HCT116 (cell line): ENCODE measurements around the gene LMO7. TPM values are rescaled to one million over a fixed set of nuclear protein-coding genes. Genes with fewer than 3 reads are reported as not detected.
A peak's percentile ranks its signal among the peaks of the same experiment; 100 is the strongest.

Experiments
- ATAC-seq: fragments of 200-7000 bp; cut with Tn5 transposase; 2 replicates; pipeline ENCODE4 v1.9.1; 2020; ENCODE audit warnings: mild to moderate bottlenecking, moderate library complexity
- BruUV-seq: library from RNA; stranded (reverse); fragments of 400-500 nt; replicated peaks from 2 replicates; lab custom pipeline; 2021; lab: Mats Ljungman, UMichigan
- CTCF ChIA-PET: fragments of 300-600 bp; sonication (Branson Sonifier 250); formaldehyde crosslinking; loops from one replicate; lab custom pipeline; 2021; ENCODE audit warnings: antibody characterized with exemption; lab: Charles Lee
- POLR2A ChIA-PET: fragments of 300-600, 350-600 bp; sonication (Branson Sonifier 250); formaldehyde crosslinking; loops from one replicate; lab custom pipeline; 2021; ENCODE audit warnings: antibody characterized with exemption; lab: Charles Lee
- RAD21 ChIA-PET, 2 experiments: fragments of 300-600 bp; sonication (Branson Sonifier 250); formaldehyde crosslinking; loops; one replicate each; lab custom pipeline; 2023; ENCODE audit warnings: low total read pairs in 2 of 2; ENCODE audit not compliant: uncharacterized antibody in 2 of 2, unreplicated experiment in 2 of 2, low non-redundant PET in 1 of 2; lab: Charles Lee
- DNase-seq: peaks from one replicate; pipeline ENCODE4 v3.0.0-alpha.2; 2010; ENCODE audit warnings: low read depth, low spot score
- H2AFZ ChIP-seq: fragments of 200-600 bp; shearing (Covaris generic), sonication (generic); 2 replicates; pipeline ENCODE4 v1.6.1; 2017; ENCODE audit warnings: low read depth, mixed run types, mixed read lengths, antibody characterized with exemption, low read length; ENCODE audit not compliant: poor library complexity, severe bottlenecking
- H3K27ac ChIP-seq: 2 replicates; pipeline ENCODE4 v1.5.1; 2012; ENCODE audit warnings: low read depth, low read length
- H3K27me3 ChIP-seq: fragments of 200-600 bp; sonication (generic); 2 replicates; pipeline ENCODE4 v1.6.1; 2016; ENCODE audit warnings: mixed run types, low read length, mixed read lengths; ENCODE audit not compliant: insufficient read depth
- H3K36me3 ChIP-seq, 2 experiments: fragments of 200-500 bp in 1 of 2; fragments of 200-600 bp in 1 of 2; sonication (Bioruptor generic) in 1 of 2; sonication (generic) in 1 of 2; 2 replicates each; pipeline versions ENCODE4 v1.5.1 to v1.6.1; 2014 to 2016; ENCODE audit warnings: low read length in 2 of 2, inconsistent platforms in 1 of 2, mixed read lengths in 1 of 2, mixed run types in 1 of 2; ENCODE audit not compliant: insufficient read depth in 2 of 2, control insufficient read depth in 1 of 2
- H3K4me1 ChIP-seq, 2 experiments: fragments of 200-600 bp in 1 of 2; sonication (generic) in 1 of 2; 2 replicates each; pipeline versions ENCODE4 v1.5.1 to v1.6.1; 2012 to 2017; ENCODE audit warnings: low read length in 2 of 2, inconsistent platforms in 1 of 2, mild to moderate bottlenecking in 1 of 2, mixed read lengths in 1 of 2, mixed run types in 1 of 2, moderate library complexity in 1 of 2; ENCODE audit not compliant: insufficient read depth in 2 of 2, control insufficient read depth in 1 of 2
- H3K4me2 ChIP-seq: fragments of 200-600 bp; sonication (generic); 2 replicates; pipeline ENCODE4 v1.6.1; 2017; ENCODE audit warnings: mixed run types, low read length, mixed read lengths
- H3K4me3 ChIP-seq, 2 experiments: fragments of 200-600 bp in 1 of 2; sonication (generic) in 1 of 2; replicated peaks in 1 of 2; 2 replicates each; pipeline ENCODE4 v1.5.1; 2011 to 2016; ENCODE audit warnings: low read length in 2 of 2, control low read depth in 1 of 2, low read depth in 1 of 2, mild to moderate bottlenecking in 1 of 2, mixed read lengths in 1 of 2, mixed run types in 1 of 2
- H3K79me2 ChIP-seq: fragments of 200-600 bp; sonication (generic); 2 replicates; pipeline ENCODE4 v1.6.1; 2017; ENCODE audit warnings: mild to moderate bottlenecking, mixed run types, low read length, moderate library complexity, mixed read lengths; ENCODE audit not compliant: insufficient read depth
- H3K9ac ChIP-seq: fragments of 200-600 bp; sonication (generic); 2 replicates; pipeline ENCODE4 v1.6.1; 2016; ENCODE audit warnings: low read length, mixed read lengths
- H3K9me2 ChIP-seq: fragments of 200-600 bp; sonication (generic), shearing (Covaris generic); 2 replicates; pipeline ENCODE4 v1.6.1; 2017; ENCODE audit warnings: mixed run types, mild to moderate bottlenecking, moderate library complexity; ENCODE audit not compliant: insufficient read depth
- H3K9me3 ChIP-seq, 2 experiments: fragments of 200-500 bp in 1 of 2; fragments of 200-600 bp in 1 of 2; sonication (Bioruptor generic) in 1 of 2; sonication (generic) in 1 of 2; 2 replicates each; pipeline ENCODE4 v1.6.1; 2014 to 2017; ENCODE audit warnings: low read length in 2 of 2, mixed read lengths in 2 of 2, inconsistent platforms in 1 of 2, low read depth in 1 of 2, mild to moderate bottlenecking in 1 of 2, mixed run types in 1 of 2, moderate library complexity in 1 of 2; ENCODE audit not compliant: control insufficient read depth in 1 of 2, insufficient read depth in 1 of 2
- H4K20me1 ChIP-seq: fragments of 200-600 bp; sonication (generic), shearing (Covaris generic); 2 replicates; pipeline ENCODE4 v1.6.1; 2017; ENCODE audit warnings: mixed run types, mild to moderate bottlenecking, moderate library complexity; ENCODE audit not compliant: insufficient read depth
- CBX3 ChIP-seq: IDR thresholded peaks from 2 replicates; pipeline ENCODE4 v1.6.1; 2012; ENCODE audit warnings: low read depth
- CEBPB ChIP-seq: IDR thresholded peaks from 2 replicates; pipeline ENCODE4 v1.6.1; 2012; ENCODE audit warnings: low read depth
- ELF1 ChIP-seq: IDR thresholded peaks from 2 replicates; pipeline ENCODE4 v1.6.1; 2012; ENCODE audit warnings: low read depth, borderline replicate concordance
- EZH2 ChIP-seq: fragments of 200-600 bp; sonication (generic); IDR thresholded peaks from 2 replicates; pipeline ENCODE4 v1.6.1; 2017; ENCODE audit warnings: antibody characterized with exemption, mixed run types
- EZH2phosphoT487 ChIP-seq: fragments of 200-600 bp; IDR thresholded peaks from 2 replicates; pipeline ENCODE4 v1.6.1; 2018; ENCODE audit warnings: antibody characterized with exemption, borderline replicate concordance
- FOSL1 ChIP-seq: IDR thresholded peaks from 2 replicates; pipeline ENCODE4 v1.6.1; 2012; ENCODE audit warnings: low read depth
- JUND ChIP-seq: IDR thresholded peaks from 2 replicates; pipeline ENCODE4 v1.6.1; 2012
- POLR2A ChIP-seq: IDR thresholded peaks from 2 replicates; pipeline ENCODE4 v1.7.0; 2011; ENCODE audit warnings: borderline replicate concordance; ENCODE audit not compliant: insufficient read depth, insufficient read length; ENCODE audit errors: extremely low read depth
- RAD21 ChIP-seq: IDR thresholded peaks from 2 replicates; pipeline ENCODE4 v1.6.1; 2012; ENCODE audit warnings: low read depth, mild to moderate bottlenecking
- SIN3A ChIP-seq: IDR thresholded peaks from 2 replicates; pipeline ENCODE4 v1.6.1; 2012; ENCODE audit warnings: low read depth
- SP1 ChIP-seq: IDR thresholded peaks from 2 replicates; pipeline ENCODE4 v1.6.1; 2012; ENCODE audit warnings: low read depth
- SRF ChIP-seq: IDR thresholded peaks from 2 replicates; pipeline ENCODE4 v1.6.1; 2012; ENCODE audit warnings: low read depth
- ZNF274 ChIP-seq: fragments of 200-500 bp; sonication (Bioruptor generic); IDR thresholded peaks from 2 replicates; pipeline ENCODE4 v1.6.1; 2014; ENCODE audit warnings: mild to moderate bottlenecking, low read depth, low read length, inconsistent platforms
- intact Hi-C: fragments of 100-400 bp; cut with micrococcal nuclease; formaldehyde crosslinking; loops from 2 replicates; pipeline ENCODE4 v1.10.0; 2022
- total RNA-seq: library from RNA; stranded (reverse); gene quantifications from one replicate; pipeline ENCODE4 v1.2.1, GENCODE V29; 2021; ENCODE audit not compliant: unreplicated experiment
- TF ChIP-seq, protein P1 (sequence below), 3 experiments: fragments of 200-600 bp in 1 of 3; sonication (generic) in 1 of 3; IDR thresholded peaks in 2 of 3; conservative IDR thresholded peaks in 1 of 3; 2 replicates each; pipeline ENCODE4 v1.5.1; 2012 to 2017; ENCODE audit warnings: low read depth in 2 of 3, low read length in 2 of 3, antibody characterized with exemption in 1 of 3, borderline replicate concordance in 1 of 3, control low read depth in 1 of 3, mild to moderate bottlenecking in 1 of 3, mixed read lengths in 1 of 3, mixed run types in 1 of 3, moderate library complexity in 1 of 3; ENCODE audit not compliant: insufficient read depth in 1 of 3
- TF ChIP-seq, protein P2 (sequence below): IDR thresholded peaks from 2 replicates; pipeline ENCODE4 v1.6.1; 2011; ENCODE audit warnings: mild to moderate bottlenecking, low read length, moderate library complexity; ENCODE audit not compliant: insufficient replicate concordance; ENCODE audit errors: extremely low read depth
- TF ChIP-seq, protein P3 (sequence below): IDR thresholded peaks from 2 replicates; pipeline ENCODE4 v1.6.1; 2012
- TF ChIP-seq, protein P4 (sequence below): IDR thresholded peaks from 2 replicates; pipeline ENCODE4 v1.6.1; 2012

LMO7 gene
- total RNA-seq, 1 experiment from 2014 or later = 8.1 TPM

DNA sequence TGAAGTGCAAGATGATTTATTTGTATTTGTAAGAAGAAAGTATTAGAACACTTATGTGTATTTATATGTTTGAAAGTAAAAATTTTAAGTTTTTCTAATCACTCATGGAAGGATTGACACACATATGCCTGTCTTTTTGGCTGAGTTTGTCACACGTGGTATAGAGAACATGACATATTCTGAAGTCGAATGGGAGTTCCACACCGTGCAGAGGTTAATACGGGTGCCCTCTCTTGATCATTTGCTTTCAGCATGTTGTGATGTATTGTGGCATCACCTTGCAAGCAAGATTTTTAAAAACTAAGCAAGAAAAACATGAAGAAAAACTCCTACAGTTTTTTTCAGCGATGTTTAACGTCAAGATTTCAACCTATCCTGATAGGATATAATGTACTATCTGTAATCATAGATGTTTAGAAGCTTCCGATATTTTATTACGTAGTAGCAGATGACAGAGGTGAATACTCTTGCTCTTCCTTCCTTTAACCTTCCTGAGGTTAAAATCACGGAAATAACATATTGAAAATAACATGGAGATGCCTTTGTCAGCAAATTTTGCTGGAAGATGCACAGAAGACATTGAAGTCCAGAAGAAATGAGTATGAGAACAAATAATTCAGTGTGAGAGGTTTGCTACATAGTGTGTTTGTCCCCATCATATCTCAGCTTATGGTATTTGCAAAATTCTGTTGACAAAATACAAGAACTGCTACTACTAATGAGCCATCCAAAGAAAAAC, 231.4 kb downstream of the LMO7 start:
- H3K27ac ChIP-seq = no peak overlapping the region
- CTCF ChIA-PET = interaction anchor here (1.0 to 1.6 kb wide), 3 partner anchors 11 to 180 kb away, joined by 3 to 6 read pairs (median 4); no protein-coding TSS in a partner anchor

DNA sequence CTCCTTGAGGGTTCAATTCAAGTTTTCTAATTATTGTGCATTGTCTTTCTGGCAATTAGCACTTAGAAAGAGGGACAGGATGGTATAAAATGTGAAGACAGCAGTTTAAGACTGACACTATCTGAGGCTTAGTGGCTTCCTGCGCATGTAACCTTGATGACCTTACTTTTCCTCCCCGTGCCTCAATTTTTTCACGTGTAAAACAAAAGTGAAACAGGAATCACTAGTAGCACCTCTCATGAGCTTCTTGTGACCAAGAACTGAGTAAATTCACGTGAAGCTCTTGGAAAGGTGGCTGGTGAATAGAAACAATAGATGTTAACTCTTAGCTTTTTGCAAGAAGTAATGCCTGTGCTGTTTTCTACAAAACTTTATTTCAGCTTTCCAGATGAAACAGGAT, 233.9 kb downstream of the LMO7 start:
- POLR2A ChIA-PET = no interaction called here
- Histone ChIP-seq H3K9ac (no peak overlapping the region), H2AFZ (peak overlapping the region; percentile 94), H3K4me2 (no peak overlapping the region), H3K79me2 (no peaks in the 10 kb centered on the region), H3K4me1 (no peaks in the 10 kb centered on the region), H4K20me1 (no peaks in the 10 kb centered on the region), H3K27ac (no peak overlapping the region), H3K9me2 (no peaks in the 10 kb centered on the region), H3K4me3 (no peak overlapping the region), H3K27me3 (no peaks in the 10 kb centered on the region), H3K9me3 (no peaks in the 10 kb centered on the region), H3K36me3 (no peaks in the 10 kb centered on the region)
- CTCF ChIA-PET = interaction anchor here (0.7 to 2.0 kb wide), 7 partner anchors 13 to 1034 kb away, joined by 3 to 13 read pairs (median 4); no protein-coding TSS in a partner anchor
- RAD21 ChIA-PET = no interaction called here
- intact Hi-C loops = loop anchor here (5.0 kb wide), 1 partner anchor 173 kb away; no protein-coding TSS in a partner anchor
- DNase-seq = no peak
- ATAC-seq = no peak
- no TSS peak for BruUV-seq
- TF ChIP-seq SIN3A = no peak
- TF ChIP-seq, protein P1, sequence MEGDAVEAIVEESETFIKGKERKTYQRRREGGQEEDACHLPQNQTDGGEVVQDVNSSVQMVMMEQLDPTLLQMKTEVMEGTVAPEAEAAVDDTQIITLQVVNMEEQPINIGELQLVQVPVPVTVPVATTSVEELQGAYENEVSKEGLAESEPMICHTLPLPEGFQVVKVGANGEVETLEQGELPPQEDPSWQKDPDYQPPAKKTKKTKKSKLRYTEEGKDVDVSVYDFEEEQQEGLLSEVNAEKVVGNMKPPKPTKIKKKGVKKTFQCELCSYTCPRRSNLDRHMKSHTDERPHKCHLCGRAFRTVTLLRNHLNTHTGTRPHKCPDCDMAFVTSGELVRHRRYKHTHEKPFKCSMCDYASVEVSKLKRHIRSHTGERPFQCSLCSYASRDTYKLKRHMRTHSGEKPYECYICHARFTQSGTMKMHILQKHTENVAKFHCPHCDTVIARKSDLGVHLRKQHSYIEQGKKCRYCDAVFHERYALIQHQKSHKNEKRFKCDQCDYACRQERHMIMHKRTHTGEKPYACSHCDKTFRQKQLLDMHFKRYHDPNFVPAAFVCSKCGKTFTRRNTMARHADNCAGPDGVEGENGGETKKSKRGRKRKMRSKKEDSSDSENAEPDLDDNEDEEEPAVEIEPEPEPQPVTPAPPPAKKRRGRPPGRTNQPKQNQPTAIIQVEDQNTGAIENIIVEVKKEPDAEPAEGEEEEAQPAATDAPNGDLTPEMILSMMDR (IDR thresholded peaks at IDR 0.05 in 2 of 3, conservative IDR thresholded peaks at IDR 0.05 in 1 of 3; ENCODE audit: borderline replicate concordance in 1 of 3, insufficient read depth in 1 of 3, low read depth in 2 of 3, low read length in 2 of 3) = no peak
- TF ChIP-seq, protein P2, sequence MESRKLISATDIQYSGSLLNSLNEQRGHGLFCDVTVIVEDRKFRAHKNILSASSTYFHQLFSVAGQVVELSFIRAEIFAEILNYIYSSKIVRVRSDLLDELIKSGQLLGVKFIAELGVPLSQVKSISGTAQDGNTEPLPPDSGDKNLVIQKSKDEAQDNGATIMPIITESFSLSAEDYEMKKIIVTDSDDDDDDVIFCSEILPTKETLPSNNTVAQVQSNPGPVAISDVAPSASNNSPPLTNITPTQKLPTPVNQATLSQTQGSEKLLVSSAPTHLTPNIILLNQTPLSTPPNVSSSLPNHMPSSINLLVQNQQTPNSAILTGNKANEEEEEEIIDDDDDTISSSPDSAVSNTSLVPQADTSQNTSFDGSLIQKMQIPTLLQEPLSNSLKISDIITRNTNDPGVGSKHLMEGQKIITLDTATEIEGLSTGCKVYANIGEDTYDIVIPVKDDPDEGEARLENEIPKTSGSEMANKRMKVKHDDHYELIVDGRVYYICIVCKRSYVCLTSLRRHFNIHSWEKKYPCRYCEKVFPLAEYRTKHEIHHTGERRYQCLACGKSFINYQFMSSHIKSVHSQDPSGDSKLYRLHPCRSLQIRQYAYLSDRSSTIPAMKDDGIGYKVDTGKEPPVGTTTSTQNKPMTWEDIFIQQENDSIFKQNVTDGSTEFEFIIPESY = no peak
- no peak for TF ChIP-seq FOSL1
- TF ChIP-seq, protein P3, sequence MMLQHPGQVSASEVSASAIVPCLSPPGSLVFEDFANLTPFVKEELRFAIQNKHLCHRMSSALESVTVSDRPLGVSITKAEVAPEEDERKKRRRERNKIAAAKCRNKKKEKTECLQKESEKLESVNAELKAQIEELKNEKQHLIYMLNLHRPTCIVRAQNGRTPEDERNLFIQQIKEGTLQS = no peak
- TF ChIP-seq ELF1 = no peak
- TF ChIP-seq SP1 = no peak
- TF ChIP-seq EZH2phosphoT487 = no peak
- TF ChIP-seq CEBPB = no peak
- TF ChIP-seq, all 23 proteins: peak for 0

More for the DNA sequence above, 231.4 kb downstream of the LMO7 start:
- Histone ChIP-seq H3K4me2 (no peak overlapping the region), H4K20me1 (no peaks in the 10 kb centered on the region), H3K79me2 (no peaks in the 10 kb centered on the region), H3K9me2 (no peaks in the 10 kb centered on the region), H3K4me1 (no peaks in the 10 kb centered on the region), H3K9me3 (no peaks in the 10 kb centered on the region), H3K27me3 (no peaks in the 10 kb centered on the region), H3K4me3 (no peak overlapping the region), H2AFZ (no peak overlapping the region), H3K36me3 (no peaks in the 10 kb centered on the region), H3K9ac (no peak overlapping the region)
- DNase-seq = no peak
- no peak for TF ChIP-seq RAD21
- no peak for TF ChIP-seq ELF1
- no peak for TF ChIP-seq JUND
- TF ChIP-seq ZNF274 = no peak
- no peak for TF ChIP-seq POLR2A
- TF ChIP-seq CBX3 = no peak
- TF ChIP-seq, protein P4, sequence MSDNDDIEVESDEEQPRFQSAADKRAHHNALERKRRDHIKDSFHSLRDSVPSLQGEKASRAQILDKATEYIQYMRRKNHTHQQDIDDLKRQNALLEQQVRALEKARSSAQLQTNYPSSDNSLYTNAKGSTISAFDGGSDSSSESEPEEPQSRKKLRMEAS = no peak
- TF ChIP-seq SRF = no peak
- no peak for TF ChIP-seq EZH2
- no peak for TF ChIP-seq CEBPB
- TF ChIP-seq SP1 = no peak
- TF ChIP-seq FOSL1 = no peak
- TF ChIP-seq, protein P3 = no peak
- POLR2A ChIA-PET = no interaction called here
- BruUV-seq = no TSS peak
- intact Hi-C loops = no loop called here
- ATAC-seq = no peak
- RAD21 ChIA-PET = no interaction called here
